Measurements from ENCODE around the gene TNFRSF21.
"Not testable (repeated sequence)": the region's sequence is repeated elsewhere in the genome, so short reads cannot be mapped to it uniquely, and the experiment has no call there.

Gene TNFRSF21, protein sequence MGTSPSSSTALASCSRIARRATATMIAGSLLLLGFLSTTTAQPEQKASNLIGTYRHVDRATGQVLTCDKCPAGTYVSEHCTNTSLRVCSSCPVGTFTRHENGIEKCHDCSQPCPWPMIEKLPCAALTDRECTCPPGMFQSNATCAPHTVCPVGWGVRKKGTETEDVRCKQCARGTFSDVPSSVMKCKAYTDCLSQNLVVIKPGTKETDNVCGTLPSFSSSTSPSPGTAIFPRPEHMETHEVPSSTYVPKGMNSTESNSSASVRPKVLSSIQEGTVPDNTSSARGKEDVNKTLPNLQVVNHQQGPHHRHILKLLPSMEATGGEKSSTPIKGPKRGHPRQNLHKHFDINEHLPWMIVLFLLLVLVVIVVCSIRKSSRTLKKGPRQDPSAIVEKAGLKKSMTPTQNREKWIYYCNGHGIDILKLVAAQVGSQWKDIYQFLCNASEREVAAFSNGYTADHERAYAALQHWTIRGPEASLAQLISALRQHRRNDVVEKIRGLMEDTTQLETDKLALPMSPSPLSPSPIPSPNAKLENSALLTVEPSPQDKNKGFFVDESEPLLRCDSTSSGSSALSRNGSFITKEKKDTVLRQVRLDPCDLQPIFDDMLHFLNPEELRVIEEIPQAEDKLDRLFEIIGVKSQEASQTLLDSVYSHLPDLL

GRCh38 chr6:47309291-47310130, at the start of gene TNFRSF21:
TSS of gene TNFRSF21 (minus strand) at chr6:47309905. CDS start at chr6:47309511, 394 bp downstream.
- DNase-seq: peak; percentile 97

DNA sequence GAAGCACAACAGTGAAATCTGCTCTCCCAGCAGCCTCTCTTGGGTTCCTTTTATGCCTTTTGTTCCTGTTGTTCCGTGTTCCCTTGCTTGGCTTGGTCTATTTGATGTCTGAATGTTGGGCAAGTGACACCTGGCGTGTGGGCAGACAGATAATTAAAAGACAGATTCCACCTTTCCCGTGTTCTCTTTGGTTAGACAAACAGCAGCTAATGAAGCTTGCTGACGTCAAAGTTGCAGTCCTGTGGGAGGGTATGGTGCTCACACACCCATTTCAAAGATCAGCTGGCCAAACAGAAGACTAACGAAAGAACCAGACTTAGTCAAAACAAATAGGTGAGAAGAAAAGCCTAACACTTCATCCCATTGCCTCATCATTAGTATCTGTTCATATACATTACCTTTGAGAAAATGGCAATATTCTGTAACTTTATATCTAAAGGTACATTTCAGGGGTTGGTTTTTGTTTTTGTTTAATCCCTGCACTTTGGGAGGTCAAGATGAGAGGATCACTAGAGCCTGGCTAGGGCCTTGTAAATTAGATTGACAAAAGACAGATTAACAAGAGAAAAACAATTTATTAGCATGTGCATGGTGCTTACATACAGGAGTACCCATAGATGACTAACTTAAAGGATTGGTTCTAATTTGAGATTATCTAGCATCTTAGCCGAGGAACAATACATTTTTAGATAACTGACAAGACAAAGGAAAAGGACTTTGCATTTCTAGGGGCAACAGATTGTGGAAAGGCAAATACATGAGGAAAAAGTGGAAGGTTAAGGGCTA, 48.9 kb upstream of the TNFRSF21 start:
- DNase-seq: no peak

DNA sequence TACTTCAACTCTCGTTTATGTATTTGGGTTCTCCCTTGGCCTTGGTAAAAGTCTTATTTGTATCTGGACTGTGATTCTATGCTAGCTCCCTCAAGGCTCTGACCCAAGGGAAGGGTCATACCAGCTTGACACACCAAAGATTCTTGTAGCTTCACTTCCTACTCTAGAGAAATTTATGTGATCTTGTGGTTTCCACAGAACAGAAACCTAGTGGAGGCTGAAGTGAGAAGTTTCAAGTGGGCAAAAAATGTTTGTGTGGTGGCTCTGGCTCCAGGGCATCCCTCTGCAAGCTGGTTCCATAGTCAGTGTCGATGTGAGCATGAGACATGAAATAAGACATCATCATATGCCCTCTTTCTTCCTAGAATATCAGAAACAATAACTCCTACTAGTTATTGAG, 48.1 kb upstream of the TNFRSF21 start:
- no peak for DNase-seq

GRCh38 chr6:47355496-47355895, 45.8 kb upstream of the TNFRSF21 start:
- no peak for DNase-seq

DNA sequence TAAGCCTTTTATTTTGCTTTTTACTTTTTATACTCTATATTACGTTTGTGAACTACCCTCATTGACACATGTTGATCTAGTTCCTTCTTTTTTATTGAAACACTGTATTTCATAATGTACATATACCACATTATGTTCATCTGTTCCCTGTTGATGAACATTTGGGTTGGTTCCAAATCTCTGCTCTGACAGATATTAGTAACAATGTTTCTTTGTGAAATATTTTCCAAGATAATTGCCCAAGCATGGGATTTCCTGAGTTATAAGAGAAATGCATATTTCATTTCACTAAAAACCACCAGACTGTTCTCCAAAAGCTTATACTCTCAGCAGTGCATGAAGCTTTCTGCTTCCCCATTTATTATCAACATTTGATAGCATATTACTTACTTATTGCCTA, 44.2 kb upstream of the TNFRSF21 start:
- DNase-seq: no peak

DNA sequence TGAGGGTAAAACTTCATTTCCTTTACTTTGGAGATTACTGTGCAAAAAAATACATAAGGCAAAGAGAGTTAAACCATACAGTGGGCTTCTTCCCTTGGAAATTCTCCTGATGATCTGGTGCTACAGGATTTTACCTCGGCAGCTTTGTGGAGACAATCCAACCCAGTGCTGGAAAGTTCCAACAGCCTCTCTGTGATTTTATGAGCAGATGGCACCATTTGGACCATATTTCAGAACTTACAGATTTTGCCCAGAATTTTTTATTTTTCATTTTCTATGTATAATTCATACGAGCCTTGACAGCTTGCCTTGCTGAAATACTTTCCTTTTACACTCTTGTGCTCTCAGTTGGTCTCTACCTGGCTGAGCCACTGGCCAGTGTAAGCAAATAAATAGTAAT, 43.3 kb upstream of the TNFRSF21 start:
- no peak for DNase-seq

DNA sequence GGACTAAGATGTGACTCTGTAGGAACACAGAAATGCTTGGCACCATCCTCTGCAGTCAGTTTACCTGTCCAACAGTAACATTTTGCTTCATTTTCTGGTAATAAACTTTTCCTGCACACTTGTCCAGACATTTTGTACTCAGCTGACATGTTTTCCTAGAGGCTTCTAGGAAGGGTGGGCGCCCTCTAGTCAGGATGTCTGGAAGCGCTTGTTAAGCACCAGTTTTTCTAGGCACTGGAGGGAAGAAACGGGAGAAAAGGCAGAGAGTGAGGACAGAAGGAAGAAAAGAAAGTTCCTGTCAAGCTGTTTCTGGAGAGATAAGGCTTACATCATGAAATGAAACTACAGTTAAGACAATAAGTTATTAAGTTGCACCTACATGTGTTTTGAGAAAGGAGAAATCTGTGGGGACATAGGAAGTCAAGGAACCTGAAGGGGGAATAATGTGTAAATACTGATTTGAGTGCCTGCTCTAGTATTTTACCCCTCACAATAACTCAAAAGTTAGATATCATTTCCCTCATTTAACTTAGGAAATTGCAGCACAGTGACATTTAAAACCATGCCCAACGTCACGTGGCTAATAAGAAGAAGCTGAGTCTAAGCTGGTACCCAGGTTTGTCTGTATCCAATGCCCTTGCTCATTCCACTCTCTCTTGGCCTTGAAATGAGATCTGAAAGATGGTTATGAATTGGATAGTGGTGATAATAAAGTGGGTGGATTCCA, 42.7 kb upstream of the TNFRSF21 start:
- DNase-seq: no peak

- no peak for DNase-seq
Observed at GRCh38 chr6:47351621-47352020, 41.9 kb upstream of the TNFRSF21 start.

DNA sequence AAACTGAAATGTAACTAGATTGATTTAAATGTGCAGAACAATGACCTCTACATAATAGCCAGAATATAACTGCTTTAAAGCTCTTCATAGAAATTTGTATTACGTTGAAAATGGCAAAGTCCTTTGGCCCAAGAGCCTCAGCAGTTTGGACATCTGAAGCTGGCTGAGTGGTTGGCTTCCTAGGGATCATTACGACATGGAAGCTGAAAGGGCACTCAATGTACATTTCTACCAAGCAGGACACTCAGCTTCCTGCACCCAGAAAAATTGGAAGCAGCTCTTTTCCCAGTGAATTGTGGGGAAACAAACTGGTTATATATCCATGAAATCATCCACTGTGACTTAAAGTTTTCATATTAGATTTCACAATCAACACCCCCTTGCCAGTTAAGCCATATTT, 40.2 kb upstream of the TNFRSF21 start:
- no peak for DNase-seq

DNA sequence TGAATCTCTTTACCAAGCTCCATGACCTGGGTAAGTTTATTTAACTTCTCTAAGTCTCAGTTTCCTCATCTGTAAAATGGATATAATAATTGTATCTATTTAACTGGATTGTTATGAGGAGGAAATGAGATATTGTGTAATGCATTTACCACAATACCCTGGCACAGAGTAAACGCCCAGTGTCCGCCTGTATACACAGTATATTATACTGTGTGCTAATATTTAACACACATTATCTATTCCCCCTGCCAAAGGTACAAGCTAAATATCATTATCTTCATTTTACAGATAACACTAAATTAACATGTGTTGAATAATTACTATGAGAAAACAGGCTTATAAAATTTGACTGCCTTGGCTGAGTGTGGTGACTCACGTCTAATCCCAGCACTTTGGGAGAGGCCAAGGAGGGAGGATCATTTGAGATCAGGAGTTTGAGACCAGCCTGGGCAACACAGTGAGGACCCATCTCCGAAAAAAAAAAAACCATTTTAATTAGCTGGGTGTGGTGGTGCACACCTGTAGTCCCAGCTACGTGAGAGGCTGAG, 38.7 kb upstream of the TNFRSF21 start:
- DNase-seq: no peak

DNA sequence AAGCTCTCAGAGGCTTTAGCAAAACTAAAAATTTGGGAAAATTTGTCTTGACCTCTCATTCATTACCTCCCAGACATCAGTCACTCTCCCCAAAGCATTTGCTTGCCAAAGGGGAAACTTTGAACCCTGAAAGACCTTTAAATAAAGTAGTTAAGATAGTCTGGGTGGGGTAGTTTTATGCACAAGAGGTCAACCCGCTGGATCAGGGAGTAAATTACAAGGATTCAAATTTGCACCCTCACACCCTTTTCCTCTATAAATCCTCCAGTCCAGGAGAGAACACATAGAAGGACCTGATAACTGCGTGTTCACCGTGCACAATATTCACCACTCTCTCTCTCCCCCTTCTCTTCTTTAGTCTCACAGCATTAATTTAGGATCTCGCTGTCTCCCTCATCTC, 36.1 kb upstream of the TNFRSF21 start:
- DNase-seq: no peak

DNA sequence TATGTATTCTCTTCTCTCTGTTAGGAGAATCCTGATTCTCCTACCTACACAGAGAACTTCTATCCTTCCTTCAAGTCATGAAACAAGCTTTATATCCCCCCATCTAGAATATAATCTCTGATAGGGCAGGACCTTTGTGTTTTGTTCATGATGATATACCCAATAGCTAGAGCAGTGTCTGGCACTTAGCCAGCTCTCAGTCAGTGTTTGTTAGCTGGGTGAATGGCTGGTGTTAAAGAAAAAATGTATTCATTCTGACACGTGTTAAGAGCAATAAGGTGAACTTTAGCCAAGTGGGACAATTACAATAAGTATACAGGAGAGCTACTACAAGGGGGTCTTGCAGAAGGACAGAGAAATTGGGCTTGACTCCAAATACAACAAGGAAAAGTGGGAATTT, 34.3 kb upstream of the TNFRSF21 start:
- no peak for DNase-seq

DNA sequence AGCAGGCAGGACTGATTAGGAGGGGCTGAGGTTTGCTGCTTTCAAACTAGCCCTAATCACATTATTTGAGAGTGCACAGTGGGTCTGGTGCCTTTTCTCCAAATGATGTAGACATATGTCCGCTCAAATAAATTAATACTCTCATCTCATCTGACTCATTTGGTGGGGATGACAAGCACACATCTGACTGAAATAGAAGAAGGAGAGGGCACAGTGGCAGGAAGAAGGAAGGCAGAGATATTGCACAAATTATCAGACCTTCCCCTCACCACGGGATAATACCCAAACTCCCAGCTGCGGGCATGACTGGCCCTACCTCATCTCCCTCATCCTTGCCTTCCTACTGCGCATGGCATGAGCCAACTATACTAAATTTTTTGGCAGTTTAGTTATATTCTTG, 33.9 kb upstream of the TNFRSF21 start:
- no peak for DNase-seq

GRCh38 chr6:47342824-47343223, 33.1 kb upstream of the TNFRSF21 start:
- DNase-seq: no peak

DNA sequence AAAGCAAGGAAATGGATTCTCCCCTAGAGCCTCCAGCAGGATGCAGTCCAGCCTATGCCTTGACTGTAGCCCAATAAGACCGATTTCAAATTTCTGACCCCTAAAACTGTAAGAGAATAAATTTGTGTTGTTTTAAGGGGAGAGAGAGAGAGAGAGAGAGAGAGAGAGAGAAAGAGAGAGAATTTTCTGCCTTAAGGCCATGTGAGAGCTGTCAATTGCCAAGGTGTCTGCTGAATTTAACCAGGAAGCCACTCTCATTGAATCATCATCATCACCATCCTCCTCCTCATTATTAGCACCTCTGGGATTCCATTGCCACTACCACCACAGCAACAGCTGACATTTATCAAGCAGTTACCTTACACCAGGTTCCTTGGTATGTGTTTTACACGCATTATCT, 27.8 kb upstream of the TNFRSF21 start:
- DNase-seq: no peak

GRCh38 chr6:47336334-47336733, 26.6 kb upstream of the TNFRSF21 start:
- DNase-seq: no peak

- no peak for DNase-seq
Observed at GRCh38 chr6:47335466-47335865, 25.8 kb upstream of the TNFRSF21 start.

DNA sequence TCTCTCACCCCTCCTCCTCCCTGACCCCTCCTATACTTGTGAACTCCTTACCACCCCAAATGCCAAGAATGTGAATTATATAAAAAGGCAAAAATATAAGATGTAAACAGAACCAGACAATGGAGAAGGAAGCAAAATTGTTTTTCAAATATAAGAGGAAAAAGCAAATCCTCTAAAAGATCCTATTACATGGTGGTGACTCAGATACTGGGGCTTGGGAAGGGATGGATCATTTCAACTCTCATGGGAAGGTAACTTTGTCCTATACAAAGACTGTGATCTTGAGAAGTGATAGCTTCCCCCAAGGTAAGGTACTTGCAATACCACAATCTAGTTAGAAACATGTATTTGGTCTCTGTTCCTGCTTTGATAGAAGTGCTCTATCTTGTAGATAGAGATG, 24.6 kb upstream of the TNFRSF21 start:
- DNase-seq: no peak

DNA sequence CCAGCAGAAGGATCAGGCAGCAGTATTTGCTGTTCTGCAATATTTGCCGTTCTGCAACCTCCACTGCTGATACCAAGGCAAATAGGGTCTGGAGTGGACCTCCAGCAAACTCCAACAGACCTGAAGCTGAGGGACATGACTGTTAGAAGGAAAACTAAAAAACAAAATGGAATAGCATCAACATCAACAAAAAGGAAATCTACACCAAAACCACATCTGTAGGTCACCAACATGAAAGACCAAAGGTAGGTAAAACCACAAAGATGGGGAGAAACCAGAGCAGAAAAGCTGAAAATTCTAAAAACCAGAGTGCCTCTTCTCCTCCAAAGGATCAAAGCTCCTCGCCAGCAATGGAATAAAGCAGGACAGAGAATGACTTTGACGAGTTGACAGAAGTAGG, 18.9 kb upstream of the TNFRSF21 start:
- not testable (repeated sequence) for DNase-seq

GRCh38 chr6:47328139-47328538, 18.4 kb upstream of the TNFRSF21 start:
- not testable (repeated sequence) for DNase-seq

DNA sequence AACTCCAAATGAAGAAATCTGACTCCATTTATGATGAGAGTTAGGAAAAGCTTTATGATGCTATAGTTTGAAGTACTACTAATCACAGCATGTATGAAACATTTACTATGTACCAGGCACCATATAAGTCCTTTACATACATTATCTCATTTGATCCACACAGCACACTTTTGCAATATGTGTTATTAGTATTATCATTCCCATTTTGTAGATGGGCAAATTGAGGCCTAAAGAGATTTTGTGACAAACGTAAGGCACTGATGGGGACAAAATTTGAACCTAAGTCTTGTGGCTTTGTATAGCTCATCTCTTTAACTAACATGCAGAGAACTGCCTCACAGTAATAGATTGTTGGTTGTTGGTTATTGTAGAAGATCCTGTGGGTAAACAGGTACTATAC, 14.2 kb upstream of the TNFRSF21 start:
- DNase-seq: no peak

DNA sequence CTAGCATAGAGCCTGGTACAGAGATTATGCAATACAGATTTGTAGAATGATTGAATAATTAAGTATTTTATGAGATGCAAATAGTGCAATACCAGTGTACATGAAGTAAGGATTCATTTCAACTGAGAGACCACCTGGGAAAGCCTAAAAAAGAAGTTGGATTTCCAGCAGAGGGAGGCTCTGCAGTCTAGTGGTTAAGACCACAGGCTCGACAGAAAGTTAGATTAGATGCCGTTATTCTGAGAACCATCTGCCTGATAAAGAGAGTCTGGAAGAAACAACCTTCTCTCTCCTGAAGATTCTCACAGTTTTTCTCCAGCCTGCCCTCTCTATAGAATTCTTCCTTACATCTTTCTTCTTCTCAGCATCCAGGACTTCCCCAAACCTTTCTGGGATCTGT, 13.6 kb upstream of the TNFRSF21 start:
- DNase-seq: no peak

Data from islet precursor cell (in vitro differentiated cells).